RWPE1 (cell line): ENCODE measurements around the gene SLC9A7.
A peak's percentile ranks its signal among the peaks of the same experiment; 100 is the strongest.

Experiments
- CTCF ChIA-PET: fragments of 350-600 bp; sonication (Branson Sonifier 250); formaldehyde crosslinking; extraction: SDS; loops from one replicate; lab custom pipeline; 2021; lab: Yijun Ruan, JAX
- POLR2A ChIA-PET: fragments of 400-600 bp; formaldehyde crosslinking; extraction: SDS; loops from one replicate; lab custom pipeline; 2020; ENCODE audit warnings: antibody characterized with exemption; ENCODE audit not compliant: low non-redundant PET; lab: Yijun Ruan, JAX
- DNase-seq: peaks from one replicate; pipeline ENCODE4 v3.0.0; 2012; ENCODE audit warnings: low spot score
- H3K27ac ChIP-seq: fragments of 450-650 bp; 2 replicates; pipeline ENCODE4 v1.5.1; 2017
- TF ChIP-seq, protein P1 (sequence below): fragments of 450-650 bp; conservative IDR thresholded peaks from 2 replicates; pipeline ENCODE4 v1.5.1; 2017; ENCODE audit warnings: low read depth, mild to moderate bottlenecking

Gene SLC9A7

DNA sequence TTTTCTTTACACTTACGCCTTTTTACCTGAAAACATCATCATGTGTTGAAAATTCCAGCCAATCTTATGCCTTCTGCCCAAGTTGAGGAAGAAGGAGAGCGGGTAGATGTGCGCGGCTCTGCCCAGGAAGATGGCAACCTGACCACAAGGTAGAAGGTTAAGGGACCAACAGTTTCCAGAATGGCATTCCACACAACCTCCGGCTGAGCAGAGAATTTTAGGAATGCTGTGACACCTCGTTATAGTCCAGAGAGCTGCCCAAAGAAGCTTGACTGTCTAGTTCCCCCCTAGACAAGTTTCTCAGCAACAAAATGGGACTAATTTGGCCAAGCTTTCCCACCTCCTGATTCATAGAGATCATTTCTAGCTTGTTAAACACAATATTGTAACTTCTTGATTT is 110.3 kb downstream of the SLC9A7 start:
- ChIA-PET POLR2A (no interaction called here), CTCF (interaction anchor here (0.6 kb wide), 1 partner anchor 21 kb away, joined by 3 read pairs; no protein-coding TSS in a partner anchor)
- no peak overlapping the region for H3K27ac ChIP-seq
- TF ChIP-seq, protein P1, sequence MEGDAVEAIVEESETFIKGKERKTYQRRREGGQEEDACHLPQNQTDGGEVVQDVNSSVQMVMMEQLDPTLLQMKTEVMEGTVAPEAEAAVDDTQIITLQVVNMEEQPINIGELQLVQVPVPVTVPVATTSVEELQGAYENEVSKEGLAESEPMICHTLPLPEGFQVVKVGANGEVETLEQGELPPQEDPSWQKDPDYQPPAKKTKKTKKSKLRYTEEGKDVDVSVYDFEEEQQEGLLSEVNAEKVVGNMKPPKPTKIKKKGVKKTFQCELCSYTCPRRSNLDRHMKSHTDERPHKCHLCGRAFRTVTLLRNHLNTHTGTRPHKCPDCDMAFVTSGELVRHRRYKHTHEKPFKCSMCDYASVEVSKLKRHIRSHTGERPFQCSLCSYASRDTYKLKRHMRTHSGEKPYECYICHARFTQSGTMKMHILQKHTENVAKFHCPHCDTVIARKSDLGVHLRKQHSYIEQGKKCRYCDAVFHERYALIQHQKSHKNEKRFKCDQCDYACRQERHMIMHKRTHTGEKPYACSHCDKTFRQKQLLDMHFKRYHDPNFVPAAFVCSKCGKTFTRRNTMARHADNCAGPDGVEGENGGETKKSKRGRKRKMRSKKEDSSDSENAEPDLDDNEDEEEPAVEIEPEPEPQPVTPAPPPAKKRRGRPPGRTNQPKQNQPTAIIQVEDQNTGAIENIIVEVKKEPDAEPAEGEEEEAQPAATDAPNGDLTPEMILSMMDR = no peak
- no peak for DNase-seq

- TF ChIP-seq, protein P1 = no peak
- H3K27ac ChIP-seq = no peak overlapping the region
- no peak for DNase-seq
- ChIA-PET CTCF (interaction anchor here (0.6 kb wide), 1 partner anchor 73 kb away, joined by 3 read pairs; no protein-coding TSS in a partner anchor), POLR2A (no interaction called here)
Measured at GRCh38 chrX:46647251-46647650, 111.7 kb downstream of the SLC9A7 start.

DNA sequence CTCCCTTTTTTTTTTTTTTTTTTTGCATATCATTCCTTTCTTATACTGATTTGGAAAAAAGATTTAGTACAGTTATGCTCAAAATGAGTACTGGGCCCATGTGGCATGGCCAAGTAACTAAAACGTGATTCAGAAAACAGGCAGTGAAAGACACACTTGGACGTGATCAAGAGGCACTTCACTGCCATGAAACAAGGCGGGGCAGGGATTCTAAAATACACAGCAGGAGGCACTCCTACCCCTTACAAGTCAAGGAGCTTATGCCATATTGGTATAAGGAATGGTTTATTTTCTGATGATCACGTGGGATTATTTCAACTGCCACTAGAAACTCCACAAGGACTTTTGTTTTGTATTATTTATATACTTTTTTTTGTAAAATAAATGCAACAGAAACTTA is 113.3 kb downstream of the SLC9A7 start:
- TF ChIP-seq, protein P1 = no peak
- H3K27ac ChIP-seq = no peak overlapping the region
- ChIA-PET CTCF (no interaction called here), POLR2A (no interaction called here)
- DNase-seq = no peak

DNA sequence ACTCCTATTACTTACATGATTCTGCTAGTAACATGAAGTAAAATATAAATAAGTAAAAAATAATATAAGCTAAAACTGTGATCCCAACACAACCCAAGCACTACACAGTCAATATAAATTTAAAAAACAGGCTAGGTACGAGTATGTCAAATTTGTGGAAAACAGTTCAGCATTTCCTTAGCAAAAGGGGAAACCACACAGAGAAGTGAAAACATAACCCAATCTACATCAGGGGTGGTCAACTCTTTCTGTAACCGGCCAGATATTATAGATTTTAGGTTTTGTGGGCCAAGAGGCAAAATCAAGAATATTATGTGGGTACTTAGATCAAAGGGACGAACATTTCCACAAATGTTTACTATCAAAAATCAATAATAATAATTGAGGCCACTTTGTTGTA is 115.3 kb downstream of the SLC9A7 start:
- DNase-seq = no peak
- TF ChIP-seq, protein P1 = no peak
- ChIA-PET POLR2A (no interaction called here), CTCF (interaction anchor here (0.6 kb wide), 1 partner anchor 10 kb away, joined by 3 read pairs; no protein-coding TSS in a partner anchor)
- H3K27ac ChIP-seq = no peak overlapping the region

GRCh38 chrX:46642145-46642544 is 116.8 kb downstream of the SLC9A7 start:
- no peak overlapping the region for H3K27ac ChIP-seq
- DNase-seq = peak; percentile 15
- POLR2A ChIA-PET = no interaction called here
- TF ChIP-seq, protein P1 = peak; percentile 24; the same call in 1 of the 2 replicates
- CTCF ChIA-PET = interaction anchor here (0.6 to 0.7 kb wide), 2 partner anchors 43 to 452 kb away, joined by 3 to 4 read pairs; no protein-coding TSS in a partner anchor

GRCh38 chrX:46637938-46638337 is 121.0 kb downstream of the SLC9A7 start:
- no peak overlapping the region for H3K27ac ChIP-seq
- peak; percentile 23 for DNase-seq
- TF ChIP-seq, protein P1 = no peak
- ChIA-PET CTCF (interaction anchor here (0.6 to 0.7 kb wide), 2 partner anchors 894 to 1562 kb away, joined by 3 read pairs; no protein-coding TSS in a partner anchor), POLR2A (no interaction called here)
